ENCODE measurements around the gene CLASP2.
"Not testable (repeated sequence)": the region's sequence is repeated elsewhere in the genome, so short reads cannot be mapped to it uniquely, and the experiment has no call there.

CLASP2 gene

DNA sequence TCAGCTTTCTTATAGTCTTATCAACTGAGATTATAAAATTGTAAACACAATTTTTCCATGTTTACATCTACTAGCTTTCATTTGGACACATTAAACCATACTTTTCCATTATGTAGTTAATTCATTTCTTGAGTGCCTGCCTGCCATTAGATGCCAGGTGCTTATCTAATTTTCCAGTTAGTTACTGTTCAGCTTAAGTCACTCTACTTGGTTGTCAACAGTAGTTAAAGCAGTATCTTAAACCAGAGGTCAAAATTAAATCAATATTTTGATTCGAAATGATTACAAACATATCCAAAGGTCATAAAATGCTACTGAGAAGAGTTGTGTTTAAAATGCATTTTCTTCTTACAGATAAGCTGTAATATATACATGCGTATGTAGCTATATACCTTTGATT is 221.6 kb downstream of the CLASP2 start:
- peaks cover 25% of the 10 kb centered on the region for H3K36me3 Mint-ChIP-seq
- H3K4me1 Mint-ChIP-seq = peaks cover 7% of the 10 kb centered on the region
- H3K9me3 Mint-ChIP-seq = no peaks in the 10 kb centered on the region
- no peak for ATAC-seq
- H3K27ac Mint-ChIP-seq = no peak overlapping the region
- no peak overlapping the region for H3K4me3 Mint-ChIP-seq
- no peaks in the 10 kb centered on the region for H3K27me3 Mint-ChIP-seq

DNA sequence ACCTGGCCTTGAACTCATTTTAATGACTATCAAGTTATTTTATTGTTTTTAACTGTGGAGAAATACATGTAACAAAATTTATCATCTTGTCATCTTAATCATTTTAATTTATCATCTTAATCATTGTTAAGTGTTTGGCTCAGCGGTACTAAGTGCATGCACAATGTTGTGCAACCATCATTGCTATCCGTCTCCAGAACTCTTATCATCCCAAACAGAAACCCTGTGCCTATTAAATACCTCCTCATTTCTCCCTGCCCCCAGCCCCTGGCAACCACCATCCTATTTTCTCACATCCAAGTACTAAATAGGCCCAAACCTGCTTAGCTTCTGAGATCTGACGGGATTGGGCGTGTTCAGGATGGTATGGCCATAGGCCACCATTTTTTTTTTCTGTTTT is 226.3 kb downstream of the CLASP2 start:
- no peak overlapping the region for H3K4me3 Mint-ChIP-seq
- H3K4me1 Mint-ChIP-seq = peaks cover 15% of the 10 kb centered on the region
- H3K9me3 Mint-ChIP-seq = peaks cover 3% of the 10 kb centered on the region
- no peaks in the 10 kb centered on the region for H3K27me3 Mint-ChIP-seq
- ATAC-seq = no peak
- no peak overlapping the region for H3K27ac Mint-ChIP-seq
- H3K36me3 Mint-ChIP-seq = peaks cover 5% of the 10 kb centered on the region

DNA sequence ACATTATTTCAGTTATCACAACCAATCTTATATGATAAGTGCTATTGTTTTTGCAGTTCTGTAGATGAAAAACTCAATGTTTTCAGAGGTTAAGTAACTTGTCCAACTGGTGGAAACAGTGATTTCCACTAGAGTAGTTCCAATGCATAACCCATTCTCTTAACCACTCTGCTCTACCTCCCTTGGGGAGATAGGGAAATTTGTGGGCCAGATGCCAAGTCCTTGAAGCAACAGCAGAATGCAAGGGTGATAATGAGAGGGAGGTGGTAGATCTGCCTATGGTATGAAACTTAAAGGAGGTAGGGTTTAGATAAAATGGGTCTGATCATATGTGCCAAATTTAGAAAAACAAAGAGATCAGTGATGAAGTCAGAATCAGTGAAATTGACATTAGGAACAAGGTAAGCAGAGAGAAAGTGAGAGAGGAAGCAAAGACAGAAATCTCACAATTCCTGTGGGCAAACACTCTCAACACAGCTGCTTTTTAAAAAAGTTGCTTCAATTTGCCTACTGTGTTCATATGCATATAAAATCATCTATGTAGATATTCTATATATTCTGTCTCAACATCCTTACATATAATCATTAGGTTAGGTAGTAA is 227.3 kb downstream of the CLASP2 start:
- no peak overlapping the region for H3K4me3 Mint-ChIP-seq
- H3K9me3 Mint-ChIP-seq = peaks cover 6% of the 10 kb centered on the region
- H3K27ac Mint-ChIP-seq = no peak overlapping the region
- ATAC-seq = peak; percentile 20
- no peaks in the 10 kb centered on the region for H3K27me3 Mint-ChIP-seq
- H3K36me3 Mint-ChIP-seq = peaks cover 12% of the 10 kb centered on the region
- peaks cover 15% of the 10 kb centered on the region for H3K4me1 Mint-ChIP-seq

DNA sequence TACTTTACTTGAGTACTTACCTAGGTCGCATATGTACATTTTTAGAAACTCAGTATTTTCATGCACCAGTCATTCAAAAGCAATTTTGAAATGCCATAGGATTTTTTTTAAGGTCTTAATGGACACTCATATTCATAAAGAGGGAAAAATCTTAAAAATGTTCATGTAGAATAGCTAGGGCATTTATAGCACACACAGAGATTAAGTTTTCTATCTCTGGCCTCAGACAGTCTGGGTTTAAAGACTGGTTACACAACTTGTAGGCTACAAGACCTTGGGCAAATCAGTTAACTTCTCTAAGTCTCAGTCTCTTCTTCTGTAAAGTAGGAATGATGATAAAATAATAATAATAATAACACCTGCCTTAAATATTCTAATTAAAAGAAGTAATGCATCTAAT is 229.4 kb downstream of the CLASP2 start:
- Mint-ChIP-seq H3K36me3 (peaks cover 17% of the 10 kb centered on the region), H3K4me3 (no peak overlapping the region)

DNA sequence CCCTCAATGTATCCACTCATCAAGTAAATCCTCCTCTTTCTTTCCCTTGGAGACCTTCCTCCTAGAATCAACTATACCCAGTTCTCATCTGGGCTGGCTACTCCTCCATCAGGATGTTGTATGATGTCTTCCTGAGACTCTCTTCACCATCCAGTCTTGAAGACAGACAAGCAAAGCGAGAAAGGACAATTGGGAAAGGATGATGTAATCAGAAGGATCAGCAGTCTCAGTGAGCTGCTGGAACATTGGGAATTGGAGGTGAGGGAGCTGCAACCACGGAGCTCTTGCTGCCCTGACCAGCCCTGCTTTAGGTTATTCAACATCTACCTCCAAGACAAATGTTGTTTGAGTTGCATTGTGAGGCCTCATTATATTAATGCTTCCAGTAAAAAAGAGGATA is 229.8 kb downstream of the CLASP2 start:
- Mint-ChIP-seq H3K4me3 (no peak overlapping the region), H3K27ac (no peak overlapping the region), H3K36me3 (peaks cover 17% of the 10 kb centered on the region), H3K27me3 (no peaks in the 10 kb centered on the region), H3K4me1 (peaks cover 15% of the 10 kb centered on the region), H3K9me3 (peaks cover 6% of the 10 kb centered on the region)
- ATAC-seq = no peak

More for the DNA sequence above, 229.4 kb downstream of the CLASP2 start:
- no peak for ATAC-seq
- no peaks in the 10 kb centered on the region for H3K27me3 Mint-ChIP-seq
- H3K9me3 Mint-ChIP-seq = peaks cover 6% of the 10 kb centered on the region
- H3K27ac Mint-ChIP-seq = no peak overlapping the region
- H3K4me1 Mint-ChIP-seq = peaks cover 15% of the 10 kb centered on the region

DNA sequence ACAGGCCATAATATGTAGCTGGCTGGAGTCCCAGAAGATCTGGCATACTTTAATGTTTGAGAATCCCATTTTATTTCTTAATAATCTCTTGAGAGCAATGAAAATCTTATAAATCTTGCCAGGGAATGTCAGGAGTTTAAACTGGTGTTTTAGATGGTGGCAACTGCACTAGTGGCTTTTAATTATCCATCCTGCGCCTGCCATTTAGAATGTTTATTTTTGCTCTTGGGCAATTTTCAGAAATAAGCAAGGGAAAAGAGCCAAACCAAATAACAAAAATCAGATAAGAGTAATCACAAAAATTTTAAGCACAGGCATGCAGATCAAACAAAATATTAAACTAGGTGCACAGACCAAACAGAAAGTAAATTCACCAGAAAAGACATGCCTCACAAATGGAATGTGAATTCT is 235.9 kb downstream of the CLASP2 start:
- Mint-ChIP-seq H3K9me3 (peaks cover 11% of the 10 kb centered on the region), H3K4me3 (no peak overlapping the region), H3K27ac (no peak overlapping the region)

DNA sequence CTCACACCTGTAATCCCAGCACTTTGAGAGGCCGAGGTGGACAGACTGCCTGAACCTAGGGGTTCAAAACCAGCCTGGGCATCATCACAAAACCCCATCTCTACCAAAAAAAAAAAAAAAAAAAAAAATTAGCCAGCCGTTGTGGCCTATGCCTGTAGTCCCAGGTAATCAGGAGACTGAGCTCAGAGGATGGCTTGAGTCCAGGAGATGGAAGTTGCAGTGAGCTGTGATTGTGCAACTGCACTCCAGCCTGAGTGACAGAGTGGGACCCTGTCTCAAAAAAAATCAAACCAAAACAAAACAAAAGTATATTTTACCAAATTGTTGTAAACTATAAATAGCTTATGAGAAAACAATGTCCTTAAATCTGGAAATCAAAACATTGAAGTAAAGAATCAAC is 243.2 kb downstream of the CLASP2 start:
- Mint-ChIP-seq H3K4me1 (no peaks in the 10 kb centered on the region), H3K4me3 (no peak overlapping the region), H3K27ac (no peak overlapping the region), H3K9me3 (no peaks in the 10 kb centered on the region), H3K36me3 (no peaks in the 10 kb centered on the region), H3K27me3 (no peaks in the 10 kb centered on the region)
- ATAC-seq = no peak

More for the DNA sequence above, 235.9 kb downstream of the CLASP2 start:
- Mint-ChIP-seq H3K36me3 (peaks cover 23% of the 10 kb centered on the region), H3K4me1 (no peaks in the 10 kb centered on the region), H3K27me3 (no peaks in the 10 kb centered on the region)
- no peak for ATAC-seq

DNA sequence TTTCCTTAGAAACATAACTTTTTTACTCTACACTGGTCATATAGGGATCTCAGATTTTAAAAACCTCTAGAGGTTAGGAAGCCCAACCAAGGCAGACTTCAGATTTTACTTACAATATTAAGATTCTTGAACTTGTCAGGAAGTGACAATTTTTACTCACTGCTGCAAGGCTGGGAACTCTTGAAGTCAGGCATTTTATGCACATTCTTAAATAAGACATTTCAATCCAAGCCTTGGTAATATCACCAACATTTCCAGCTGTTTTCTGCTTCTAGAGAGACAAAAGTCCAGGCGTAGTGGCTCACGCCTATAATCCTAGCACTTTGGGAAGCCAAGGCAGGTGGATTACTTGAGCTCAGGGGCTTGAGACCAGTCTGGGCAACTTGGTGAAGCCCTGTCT is 244.2 kb downstream of the CLASP2 start:
- no peaks in the 10 kb centered on the region for H3K36me3 Mint-ChIP-seq
- no peak overlapping the region for H3K27ac Mint-ChIP-seq
- H3K9me3 Mint-ChIP-seq = no peaks in the 10 kb centered on the region
- H3K4me1 Mint-ChIP-seq = no peaks in the 10 kb centered on the region
- no peak overlapping the region for H3K4me3 Mint-ChIP-seq
- no peak for ATAC-seq
- H3K27me3 Mint-ChIP-seq = no peaks in the 10 kb centered on the region

DNA sequence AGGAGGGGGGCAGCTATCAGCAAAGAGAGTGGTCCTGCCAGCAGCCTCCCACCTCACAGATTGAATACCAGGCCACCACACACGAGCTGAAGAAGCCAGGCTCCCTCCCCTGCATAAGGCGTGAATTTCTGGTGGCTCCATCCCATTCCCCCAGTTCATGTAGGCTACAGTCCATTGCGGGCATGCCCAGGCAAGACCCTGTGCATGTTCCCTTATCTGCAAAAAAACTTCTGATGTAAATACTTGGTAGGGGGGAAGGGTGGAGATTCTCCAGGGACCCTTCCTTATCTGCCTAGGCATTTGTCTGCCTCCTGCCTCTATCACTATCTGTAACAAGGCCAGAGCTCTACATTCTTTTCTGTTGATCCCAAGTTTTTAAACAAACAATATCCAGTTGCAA is 250.3 kb downstream of the CLASP2 start:
- Mint-ChIP-seq H3K27ac (no peak overlapping the region), H3K4me1 (no peaks in the 10 kb centered on the region), H3K36me3 (peaks cover 35% of the 10 kb centered on the region), H3K27me3 (no peaks in the 10 kb centered on the region), H3K4me3 (no peak overlapping the region), H3K9me3 (peaks cover 11% of the 10 kb centered on the region)
- ATAC-seq = no peak

DNA sequence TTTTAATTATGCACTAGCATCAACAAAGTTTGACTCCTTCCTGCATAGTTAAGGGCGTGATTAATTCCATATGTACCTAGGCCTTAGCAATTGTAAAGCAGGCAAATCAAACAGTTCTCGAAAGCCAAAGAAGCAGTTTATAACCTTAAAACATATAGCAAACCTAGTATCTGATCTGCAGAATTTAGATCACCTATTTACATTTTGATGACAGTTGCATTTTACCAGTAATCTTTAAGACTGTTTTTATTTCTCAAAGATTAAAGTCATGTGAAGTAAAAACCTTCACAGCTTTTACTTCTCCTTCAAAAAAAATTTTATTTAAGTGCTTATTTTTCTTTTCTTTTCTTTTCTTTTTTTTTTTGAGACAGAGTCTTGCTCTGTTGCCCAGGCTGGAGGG is 257.0 kb downstream of the CLASP2 start:
- H3K27me3 Mint-ChIP-seq = no peaks in the 10 kb centered on the region

DNA sequence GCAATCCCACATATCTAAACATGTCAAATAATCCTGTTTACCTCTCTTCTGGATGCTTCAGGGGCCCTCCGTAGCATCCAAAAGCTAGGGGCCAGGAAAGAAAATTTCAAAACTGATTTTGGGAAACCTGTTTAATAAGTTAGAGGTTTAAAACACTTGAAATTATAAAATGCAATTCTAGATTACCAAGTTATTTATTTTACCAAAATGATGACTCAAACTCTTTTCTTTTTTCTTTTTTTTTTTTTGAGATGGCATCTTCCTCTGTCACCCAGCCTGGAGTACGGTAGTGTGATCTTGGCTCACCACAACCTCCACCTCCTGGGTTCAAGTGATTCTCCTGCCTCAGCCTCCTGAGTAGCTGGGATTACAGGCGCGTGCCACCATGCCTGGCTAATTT is 258.5 kb downstream of the CLASP2 start:
- H3K9me3 Mint-ChIP-seq = peaks cover 14% of the 10 kb centered on the region
- not testable (repeated sequence) for H3K27ac Mint-ChIP-seq, H3K27me3 Mint-ChIP-seq

More for the DNA sequence above, 257.0 kb downstream of the CLASP2 start:
- Mint-ChIP-seq H3K27ac (no peak overlapping the region), H3K9me3 (peaks cover 16% of the 10 kb centered on the region), H3K4me3 (no peak overlapping the region), H3K36me3 (peaks cover 54% of the 10 kb centered on the region), H3K4me1 (no peaks in the 10 kb centered on the region)
- ATAC-seq = no peak

DNA sequence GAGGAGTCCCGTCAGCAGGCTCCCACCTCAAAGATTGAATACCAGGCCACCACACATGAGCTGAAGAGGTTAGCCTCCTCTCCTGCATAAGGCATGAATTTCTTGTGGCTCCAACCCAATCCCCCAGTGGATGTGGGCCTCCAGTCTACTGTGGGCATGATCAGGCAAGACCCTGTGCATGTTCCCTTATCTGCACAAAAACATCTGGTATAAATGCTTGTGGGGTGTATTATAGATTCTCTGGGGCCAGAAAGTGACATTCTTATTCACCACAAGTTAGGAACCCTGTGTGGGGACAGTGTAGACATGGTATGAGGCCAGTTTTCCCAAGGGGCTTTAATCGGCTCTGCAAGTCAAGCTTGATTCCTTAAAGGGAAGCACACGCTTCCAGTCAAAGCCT is 259.6 kb downstream of the CLASP2 start:
- no peak for ATAC-seq
- Mint-ChIP-seq H3K36me3 (peaks cover 53% of the 10 kb centered on the region), H3K4me3 (no peak overlapping the region), H3K9me3 (peaks cover 10% of the 10 kb centered on the region), H3K27me3 (no peaks in the 10 kb centered on the region), H3K4me1 (no peaks in the 10 kb centered on the region), H3K27ac (no peak overlapping the region)

More for the DNA sequence above, 258.5 kb downstream of the CLASP2 start:
- H3K4me1 Mint-ChIP-seq, ATAC-seq, H3K4me3 Mint-ChIP-seq: not testable (repeated sequence)
- H3K36me3 Mint-ChIP-seq = peaks cover 55% of the 10 kb centered on the region

DNA sequence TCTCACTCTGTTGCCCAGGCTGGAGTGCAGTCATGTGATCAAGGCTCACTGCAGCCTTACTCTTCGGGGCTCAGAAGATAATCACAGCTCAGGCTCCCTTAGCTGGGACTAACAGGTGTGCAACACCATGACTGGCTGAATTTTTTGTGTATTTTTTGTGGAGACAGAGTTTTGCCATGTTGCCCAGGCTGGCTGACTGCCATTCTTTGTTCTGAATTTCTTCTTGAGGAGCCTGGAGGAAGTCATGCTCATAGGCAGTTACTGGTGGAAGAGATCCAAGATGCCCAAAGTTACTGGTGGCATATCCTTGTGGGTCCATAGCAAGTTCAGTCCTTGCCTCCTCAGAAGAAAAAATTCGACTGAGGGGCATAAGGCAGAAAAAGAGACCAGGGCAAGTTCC is 261.3 kb downstream of the CLASP2 start:
- no peak for ATAC-seq
- H3K36me3 Mint-ChIP-seq = peaks cover 38% of the 10 kb centered on the region
- H3K4me3 Mint-ChIP-seq = no peak overlapping the region
- no peaks in the 10 kb centered on the region for H3K27me3 Mint-ChIP-seq
- no peaks in the 10 kb centered on the region for H3K4me1 Mint-ChIP-seq
- no peak overlapping the region for H3K27ac Mint-ChIP-seq
- H3K9me3 Mint-ChIP-seq = peaks cover 3% of the 10 kb centered on the region

DNA sequence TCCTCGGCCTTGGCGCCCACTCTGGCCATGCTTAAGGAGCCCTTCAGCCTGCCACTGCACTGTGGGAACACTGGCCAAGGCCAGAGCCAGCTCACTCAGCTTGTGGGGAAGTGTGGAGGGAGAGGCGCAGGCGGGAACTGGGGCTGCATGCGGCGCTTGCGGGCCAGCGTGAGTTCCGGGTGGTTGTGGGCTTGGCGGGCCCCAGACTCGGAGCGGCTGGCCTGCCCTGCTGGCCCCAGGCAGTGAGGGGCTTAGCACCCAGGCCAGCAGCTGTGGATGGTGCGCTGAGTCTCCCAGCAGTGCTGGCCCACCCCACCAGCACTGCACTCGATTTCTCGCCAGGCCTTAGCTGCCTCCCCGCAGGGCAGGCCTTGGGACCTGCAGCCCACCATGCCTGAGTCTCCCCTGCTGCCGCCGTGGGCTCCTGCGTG is 264.7 kb downstream of the CLASP2 start:
- Mint-ChIP-seq H3K36me3 (peaks cover 18% of the 10 kb centered on the region), H3K4me3 (no peak overlapping the region)

DNA sequence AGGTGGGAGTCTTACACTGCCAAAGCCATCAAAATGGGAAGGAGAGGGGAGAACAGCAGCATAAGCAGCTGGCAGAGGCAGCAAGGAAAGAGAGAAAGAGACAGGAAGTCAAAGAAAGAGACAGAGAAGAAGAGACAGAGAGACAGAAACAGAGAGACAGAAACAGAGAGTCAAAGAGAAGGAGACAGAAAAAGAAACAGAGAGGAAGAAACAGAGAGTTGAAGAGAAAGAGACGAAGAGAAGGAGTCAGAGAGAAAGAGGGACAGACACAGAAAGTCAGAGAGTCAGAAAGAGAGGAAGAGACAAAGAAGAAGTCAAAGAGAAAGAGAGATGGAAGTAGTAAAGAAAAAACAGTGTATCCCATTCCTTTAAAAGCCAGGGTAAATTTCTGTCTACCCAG is 266.1 kb downstream of the CLASP2 start:
- H3K27me3 Mint-ChIP-seq, H3K9me3 Mint-ChIP-seq, H3K4me1 Mint-ChIP-seq, ATAC-seq, H3K27ac Mint-ChIP-seq, H3K4me3 Mint-ChIP-seq: not testable (repeated sequence)
- peaks cover 11% of the 10 kb centered on the region for H3K36me3 Mint-ChIP-seq

More for the DNA sequence above, 264.7 kb downstream of the CLASP2 start:
- Mint-ChIP-seq H3K27ac (no peak overlapping the region), H3K4me1 (no peaks in the 10 kb centered on the region), H3K9me3 (no peaks in the 10 kb centered on the region), H3K27me3 (no peaks in the 10 kb centered on the region)
- ATAC-seq = no peak

DNA sequence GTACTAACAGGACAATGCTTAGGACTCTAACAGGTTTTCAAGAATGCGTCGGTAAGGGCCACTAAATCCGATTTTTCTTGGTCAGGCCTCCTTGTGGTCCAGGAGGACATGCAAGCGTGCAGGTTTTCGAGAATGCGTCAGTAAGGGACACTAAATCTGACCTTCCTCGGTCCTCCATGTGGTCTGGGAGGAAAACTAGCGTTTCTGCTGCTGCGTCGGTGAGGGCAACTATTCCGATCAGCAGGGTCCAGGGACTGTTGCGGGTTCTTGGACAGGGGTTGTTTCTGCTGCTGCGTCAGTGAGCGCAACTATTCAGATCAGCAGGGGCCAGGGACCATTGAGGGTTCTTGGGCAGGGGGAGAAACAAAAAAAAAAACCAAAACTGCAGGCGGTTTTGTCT is 270.1 kb downstream of the CLASP2 start:
- no peak for ATAC-seq
- Mint-ChIP-seq H3K27ac (no peak overlapping the region), H3K36me3 (no peaks in the 10 kb centered on the region), H3K4me3 (no peak overlapping the region), H3K27me3 (no peaks in the 10 kb centered on the region), H3K4me1 (no peaks in the 10 kb centered on the region), H3K9me3 (no peaks in the 10 kb centered on the region)

DNA sequence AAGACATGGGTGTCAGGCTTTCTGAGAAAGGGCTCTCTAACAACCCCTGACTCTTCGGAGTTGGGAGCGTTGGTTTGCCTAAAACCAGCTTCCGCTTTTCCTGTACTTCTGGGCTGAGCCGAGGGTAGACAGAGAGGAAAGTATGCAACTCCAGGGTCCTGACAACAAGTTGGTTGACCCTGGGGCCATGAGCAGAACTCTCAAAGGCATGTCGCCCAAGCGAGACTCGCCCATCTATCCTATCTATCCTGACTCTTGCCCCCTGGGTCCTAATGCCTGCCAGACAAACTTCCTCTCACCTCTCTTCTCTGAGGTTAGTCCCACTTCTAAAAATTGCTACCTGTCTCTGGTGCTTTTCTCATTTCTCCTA is 270.8 kb downstream of the CLASP2 start:
- not testable (repeated sequence) for H3K27ac Mint-ChIP-seq, H3K27me3 Mint-ChIP-seq, H3K4me1 Mint-ChIP-seq, H3K9me3 Mint-ChIP-seq, H3K36me3 Mint-ChIP-seq, H3K4me3 Mint-ChIP-seq, ATAC-seq
